SK-N-SH treated with all-trans-retinoic acid at 6 μM for 48 hours (cell line): Measurements from ENCODE around the gene MINK1.

Experiments
- ARNTL ChIP-seq: fragments of 450-650 bp; formaldehyde crosslinking; IDR thresholded peaks from 2 replicates; pipeline ENCODE4 v1.5.0; 2020; ENCODE audit warnings: low read depth, mild to moderate bottlenecking, moderate library complexity, borderline replicate concordance
- BACH2 ChIP-seq: fragments of 250-450 bp; sonication (Bioruptor Pico); IDR thresholded peaks from 2 replicates; pipeline ENCODE4 v1.9.0; 2021; ENCODE audit warnings: mild to moderate bottlenecking, borderline replicate concordance
- CREB5 ChIP-seq: fragments of 250-450 bp; sonication (Bioruptor Pico); IDR thresholded peaks from 2 replicates; pipeline ENCODE4 v1.5.1; 2020; ENCODE audit warnings: low read depth, mild to moderate bottlenecking, moderate library complexity
- GLIS3 ChIP-seq: fragments of 250-450 bp; sonication (Bioruptor Pico); IDR thresholded peaks from 2 replicates; pipeline ENCODE4 v1.5.0; 2020; ENCODE audit warnings: mild to moderate bottlenecking, moderate library complexity
- RARB ChIP-seq: fragments of 250-450 bp; sonication (Bioruptor Pico); IDR thresholded peaks from 2 replicates; pipeline ENCODE4 v1.8.0; 2021; ENCODE audit warnings: mild to moderate bottlenecking, moderate library complexity
- SNAI2 ChIP-seq: fragments of 250-450 bp; sonication (Bioruptor Pico); IDR thresholded peaks from 2 replicates; pipeline ENCODE4 v1.5.0; 2020; ENCODE audit warnings: mild to moderate bottlenecking, moderate library complexity
- TCF4 ChIP-seq: fragments of 250-450 bp; sonication (Bioruptor Pico); IDR thresholded peaks from 2 replicates; pipeline ENCODE4 v1.8.0; 2021; ENCODE audit warnings: mild to moderate bottlenecking, moderate library complexity, borderline replicate concordance
- ZFP3 ChIP-seq: fragments of 250-450 bp; sonication (Bioruptor Pico); IDR thresholded peaks from 2 replicates; pipeline ENCODE4 v1.5.0; 2020; ENCODE audit warnings: mild to moderate bottlenecking, moderate library complexity
- ZFP30 ChIP-seq: fragments of 450-650 bp; formaldehyde crosslinking; IDR thresholded peaks from 2 replicates; pipeline ENCODE4 v1.5.0; 2022; ENCODE audit warnings: mild to moderate bottlenecking, moderate library complexity
- TF ChIP-seq, protein P1 (sequence below): fragments of 250-450 bp; sonication (Bioruptor Pico); IDR thresholded peaks from 2 replicates; pipeline ENCODE4 v1.5.1; 2021; ENCODE audit warnings: mild to moderate bottlenecking, moderate library complexity

GRCh38 chr17:4838309-4838785 lies 5.2 kb downstream of the MINK1 start:
- no peak for TF ChIP-seq CREB5 (CRISPR knock-in tag)
- no peak for TF ChIP-seq SNAI2 (CRISPR knock-in tag)
- no peak for TF ChIP-seq ZFP30 (CRISPR knock-in tag)
- TF ChIP-seq, protein P1, sequence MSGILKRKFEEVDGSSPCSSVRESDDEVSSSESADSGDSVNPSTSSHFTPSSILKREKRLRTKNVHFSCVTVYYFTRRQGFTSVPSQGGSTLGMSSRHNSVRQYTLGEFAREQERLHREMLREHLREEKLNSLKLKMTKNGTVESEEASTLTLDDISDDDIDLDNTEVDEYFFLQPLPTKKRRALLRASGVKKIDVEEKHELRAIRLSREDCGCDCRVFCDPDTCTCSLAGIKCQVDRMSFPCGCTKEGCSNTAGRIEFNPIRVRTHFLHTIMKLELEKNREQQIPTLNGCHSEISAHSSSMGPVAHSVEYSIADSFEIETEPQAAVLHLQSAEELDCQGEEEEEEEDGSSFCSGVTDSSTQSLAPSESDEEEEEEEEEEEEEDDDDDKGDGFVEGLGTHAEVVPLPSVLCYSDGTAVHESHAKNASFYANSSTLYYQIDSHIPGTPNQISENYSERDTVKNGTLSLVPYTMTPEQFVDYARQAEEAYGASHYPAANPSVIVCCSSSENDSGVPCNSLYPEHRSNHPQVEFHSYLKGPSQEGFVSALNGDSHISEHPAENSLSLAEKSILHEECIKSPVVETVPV (CRISPR knock-in tag) = no peak
- no peak for TF ChIP-seq ZFP3
- TF ChIP-seq RARB (CRISPR knock-in tag) = no peak
- TF ChIP-seq BACH2 (CRISPR knock-in tag) = no peak
- no peak for TF ChIP-seq GLIS3
- TF ChIP-seq ARNTL (CRISPR knock-in tag) = no peak
- TF ChIP-seq TCF4 (CRISPR knock-in tag) = no peak
